ELR (cell line): ENCODE measurements around the gene COL6A2.
"Not testable (repeated sequence)": the region's sequence is repeated elsewhere in the genome, so short reads cannot be mapped to it uniquely, and the experiment has no call there.

Experiments used
- DNase-seq: peaks from one replicate; pipeline ENCODE4 v3.0.0-alpha.2; 2015; ENCODE audit warnings: low read depth

Gene COL6A2

GRCh38 chr21:46061063-46061462, 36.8 kb upstream of the COL6A2 start:
- no peak for DNase-seq

GRCh38 chr21:46061518-46061917, 36.4 kb upstream of the COL6A2 start:
- no peak for DNase-seq

- DNase-seq: no peak
Observed at GRCh38 chr21:46061950-46062349, 36.0 kb upstream of the COL6A2 start.

- no peak for DNase-seq
Observed at GRCh38 chr21:46062471-46063211, 35.3 kb upstream of the COL6A2 start.

GRCh38 chr21:46063227-46063626, 34.7 kb upstream of the COL6A2 start:
- no peak for DNase-seq

- DNase-seq: no peak
Observed at GRCh38 chr21:46063734-46064680, 33.9 kb upstream of the COL6A2 start.

GRCh38 chr21:46064870-46065214, 33.1 kb upstream of the COL6A2 start:
- DNase-seq: no peak

- DNase-seq: peak; percentile 55
Observed at GRCh38 chr21:46065215-46065913, 32.5 kb upstream of the COL6A2 start.

- DNase-seq: no peak
Observed at GRCh38 chr21:46065914-46066551, 31.9 kb upstream of the COL6A2 start.

GRCh38 chr21:46066591-46067331, 31.2 kb upstream of the COL6A2 start:
- no peak for DNase-seq

GRCh38 chr21:46067505-46068201, 30.3 kb upstream of the COL6A2 start:
- no peak for DNase-seq

GRCh38 chr21:46068516-46069079, 29.3 kb upstream of the COL6A2 start:
- no peak for DNase-seq

GRCh38 chr21:46069166-46069565, 28.7 kb upstream of the COL6A2 start:
- DNase-seq: no peak

GRCh38 chr21:46069719-46070279, 28.1 kb upstream of the COL6A2 start:
- DNase-seq: no peak

GRCh38 chr21:46071082-46071481, 26.8 kb upstream of the COL6A2 start:
- DNase-seq: no peak

- DNase-seq: not testable (repeated sequence)
Observed at GRCh38 chr21:46076724-46077123, 21.2 kb upstream of the COL6A2 start.

GRCh38 chr21:46077674-46078101, 20.2 kb upstream of the COL6A2 start:
- DNase-seq: no peak

GRCh38 chr21:46078322-46078977, 19.5 kb upstream of the COL6A2 start:
- no peak for DNase-seq

GRCh38 chr21:46078978-46079351, 18.9 kb upstream of the COL6A2 start:
- DNase-seq: no peak
